Ovary (tissue), 3 donors: ENCODE results near the gene HLCS.

Experiments used
- CTCF ChIP-seq, 3 donors: fragments of 450-650 bp in 2 of 3; fragments of 200-600 bp in 1 of 3; IDR thresholded peaks; one replicate each; pipeline versions ENCODE4 v1.5.1 to v1.8.0; 2016 to 2022; ENCODE audit warnings: antibody characterized with exemption in 3 of 3, mild to moderate bottlenecking in 1 of 3
- EP300 ChIP-seq: sonication (generic); formaldehyde crosslinking; IDR thresholded peaks from one replicate; pipeline ENCODE4 v1.6.1; 2017; ENCODE audit warnings: antibody characterized with exemption
- donor health status: DM: no; HTN: no; CAD: no.

- TF ChIP-seq CTCF (IDR thresholded peaks at IDR 0.05) (no peak), EP300 (no peak)
Observed at GRCh38 chr21:36792505-36792967, 173.9 kb downstream of the HLCS start.
